ENCODE measurements around the gene LPIN1. TPM values are rescaled to one million over a fixed set of nuclear protein-coding genes. Genes with fewer than 3 reads are reported as not detected.
A peak's percentile ranks its signal among the peaks of the same experiment; 100 is the strongest.
"Not testable (repeated sequence)": the region's sequence is repeated elsewhere in the genome, so short reads cannot be mapped to it uniquely, and the experiment has no call there.

The LPIN1 gene
- total RNA-seq, 2 experiments from 2014 or later: 115 to 128 TPM

DNA sequence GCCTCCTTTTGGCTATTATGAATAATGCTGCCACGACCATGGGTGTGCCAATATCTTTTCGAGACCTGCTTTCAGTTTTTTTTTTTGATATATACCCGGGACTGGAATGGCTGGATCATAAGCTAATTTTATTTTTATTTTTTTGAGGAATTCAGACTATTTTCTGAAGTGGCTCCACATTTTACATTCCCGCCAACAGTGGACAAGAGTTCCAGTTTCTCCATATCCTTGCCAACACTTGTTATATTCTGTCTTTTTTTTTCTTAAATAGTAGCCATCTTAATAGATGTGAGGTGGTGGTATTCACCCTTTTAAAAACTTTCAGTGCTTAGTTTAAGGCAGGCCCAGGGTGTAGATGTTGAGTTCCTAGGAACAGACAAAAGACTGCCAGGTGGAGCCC lies 11.8 kb downstream of the LPIN1 start:
- H3K4me1 ChIP-seq (ENCODE audit: insufficient read depth, low read length): peaks cover 55% of the 10 kb centered on the region
- no peak for ATAC-seq (ENCODE audit: poor library complexity)

DNA sequence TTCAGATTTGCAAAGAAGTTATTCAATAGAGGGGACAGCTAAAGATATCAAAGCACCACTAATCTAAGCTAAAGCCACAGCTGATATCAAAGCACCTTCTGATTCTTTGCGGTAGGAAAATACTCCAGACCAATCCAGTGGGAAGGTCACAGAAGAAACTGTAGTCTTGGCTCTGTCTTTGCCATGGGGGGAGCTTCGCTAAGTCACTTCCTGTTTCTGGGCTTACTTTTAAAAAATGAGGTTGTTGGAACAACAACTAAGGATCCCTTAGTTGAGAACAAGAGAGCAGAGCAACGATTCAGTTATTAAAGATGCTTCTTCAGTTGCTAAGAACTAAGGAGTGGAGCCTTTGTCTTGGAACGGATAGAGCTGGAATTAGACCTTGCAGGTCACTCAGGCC lies 12.2 kb downstream of the LPIN1 start:
- no peaks in the 10 kb centered on the region for H3K27me3 Mint-ChIP-seq
- DNase-seq: no peak
- Histone ChIP-seq H3K27me3 (ENCODE audit: control insufficient read depth in 1 of 2, insufficient read depth in 2 of 2, low read length in 2 of 2) (no peaks in the 10 kb centered on the region), H3K36me3 (ENCODE audit: insufficient read depth, low read length) (peaks cover 18% of the 10 kb centered on the region), H3K4me3 (ENCODE audit: low read length) (no peak overlapping the region), H3K4me1 (ENCODE audit: insufficient read depth, low read length) (peaks cover 53% of the 10 kb centered on the region), H3K9me3 (ENCODE audit: control insufficient read depth in 1 of 2, insufficient read depth in 1 of 2, low read length in 2 of 2) (no peaks in the 10 kb centered on the region), H3K27ac (ENCODE audit: low read depth in 1 of 2, low read length in 2 of 2) (no peak overlapping the region)
- H3K4me1 Mint-ChIP-seq (ENCODE audit: low read depth): peaks cover 73% of the 10 kb centered on the region
- intact Hi-C loops (cut with DNase I, micrococcal nuclease): loop anchor here in 1 of 2 experiments (10.0 kb wide), 1 partner anchor 624 kb away; a partner anchor contains a TSS
- no peak overlapping the region for H3K4me3 Mint-ChIP-seq
- ChIA-PET CTCF (interaction anchor here (1.2 kb wide), 1 partner anchor 22 kb away, joined by 3 read pairs; no protein-coding TSS in a partner anchor), POLR2A (interaction anchor here (1.8 kb wide), 1 partner anchor 12 kb away, joined by 7 read pairs; no protein-coding TSS in a partner anchor)
- peaks cover 41% of the 10 kb centered on the region for H3K36me3 Mint-ChIP-seq (ENCODE audit: low read depth)
- TF ChIP-seq, protein P1, sequence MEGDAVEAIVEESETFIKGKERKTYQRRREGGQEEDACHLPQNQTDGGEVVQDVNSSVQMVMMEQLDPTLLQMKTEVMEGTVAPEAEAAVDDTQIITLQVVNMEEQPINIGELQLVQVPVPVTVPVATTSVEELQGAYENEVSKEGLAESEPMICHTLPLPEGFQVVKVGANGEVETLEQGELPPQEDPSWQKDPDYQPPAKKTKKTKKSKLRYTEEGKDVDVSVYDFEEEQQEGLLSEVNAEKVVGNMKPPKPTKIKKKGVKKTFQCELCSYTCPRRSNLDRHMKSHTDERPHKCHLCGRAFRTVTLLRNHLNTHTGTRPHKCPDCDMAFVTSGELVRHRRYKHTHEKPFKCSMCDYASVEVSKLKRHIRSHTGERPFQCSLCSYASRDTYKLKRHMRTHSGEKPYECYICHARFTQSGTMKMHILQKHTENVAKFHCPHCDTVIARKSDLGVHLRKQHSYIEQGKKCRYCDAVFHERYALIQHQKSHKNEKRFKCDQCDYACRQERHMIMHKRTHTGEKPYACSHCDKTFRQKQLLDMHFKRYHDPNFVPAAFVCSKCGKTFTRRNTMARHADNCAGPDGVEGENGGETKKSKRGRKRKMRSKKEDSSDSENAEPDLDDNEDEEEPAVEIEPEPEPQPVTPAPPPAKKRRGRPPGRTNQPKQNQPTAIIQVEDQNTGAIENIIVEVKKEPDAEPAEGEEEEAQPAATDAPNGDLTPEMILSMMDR (IDR thresholded peaks at IDR 0.05): no peak
- ATAC-seq (ENCODE audit: poor library complexity): no peak
- peak overlapping the region; percentile 92 for H3K27ac Mint-ChIP-seq
- H3K9me3 Mint-ChIP-seq: no peaks in the 10 kb centered on the region

More for the DNA sequence above, 11.8 kb downstream of the LPIN1 start:
- Histone ChIP-seq H3K27me3 (ENCODE audit: control insufficient read depth in 1 of 2, insufficient read depth in 2 of 2, low read length in 2 of 2) (no peaks in the 10 kb centered on the region), H3K36me3 (ENCODE audit: insufficient read depth, low read length) (peaks cover 13% of the 10 kb centered on the region), H3K4me3 (ENCODE audit: low read length) (no peak overlapping the region), H3K9me3 (ENCODE audit: control insufficient read depth in 1 of 2, insufficient read depth in 1 of 2, low read length in 2 of 2) (no peaks in the 10 kb centered on the region), H3K27ac (ENCODE audit: low read depth in 1 of 2, low read length in 2 of 2) (no peak overlapping the region)
- CTCF ChIA-PET: interaction anchor here (1.2 to 2.0 kb wide), 4 partner anchors 12 to 65 kb away, joined by 3 to 6 read pairs (median 5); partner anchors contain the start of gene LPIN1
- intact Hi-C loops (cut with DNase I, micrococcal nuclease): loop anchor here in 1 of 2 experiments (10.0 kb wide), 1 partner anchor 623 kb away; a partner anchor contains a TSS
- H3K27me3 Mint-ChIP-seq: no peaks in the 10 kb centered on the region
- H3K27ac Mint-ChIP-seq: peak overlapping the region; percentile 92
- H3K9me3 Mint-ChIP-seq: no peaks in the 10 kb centered on the region
- H3K4me3 Mint-ChIP-seq: no peak overlapping the region
- TF ChIP-seq, protein P1 (IDR thresholded peaks at IDR 0.05): no peak
- POLR2A ChIA-PET: interaction anchor here (1.2 to 1.8 kb wide), 2 partner anchors 11 to 14 kb away, joined by 5 to 7 read pairs; no protein-coding TSS in a partner anchor
- H3K36me3 Mint-ChIP-seq (ENCODE audit: low read depth): peaks cover 36% of the 10 kb centered on the region
- H3K4me1 Mint-ChIP-seq (ENCODE audit: low read depth): peaks cover 77% of the 10 kb centered on the region
- no peak for DNase-seq

GRCh38 chr2:11759182-11759975 lies 12.9 kb downstream of the LPIN1 start:
- H3K4me3 ChIP-seq (ENCODE audit: low read length); POLR2A ChIA-PET; H3K27ac ChIP-seq (ENCODE audit: low read depth in 1 of 2, low read length in 2 of 2); H3K27me3 ChIP-seq (ENCODE audit: control insufficient read depth in 1 of 2, insufficient read depth in 2 of 2, low read length in 2 of 2); ATAC-seq (ENCODE audit: poor library complexity); H3K27me3 Mint-ChIP-seq; CTCF ChIA-PET; DNase-seq; H3K9me3 Mint-ChIP-seq; H3K9me3 ChIP-seq (ENCODE audit: control insufficient read depth in 1 of 2, insufficient read depth in 1 of 2, low read length in 2 of 2): not testable (repeated sequence)
- Mint-ChIP-seq H3K36me3 (ENCODE audit: low read depth) (peaks cover 45% of the 10 kb centered on the region), H3K27ac (peak overlapping the region; percentile 92), H3K4me1 (ENCODE audit: low read depth) (peaks cover 65% of the 10 kb centered on the region), H3K4me3 (peak overlapping the region; percentile 16)
- intact Hi-C loops (cut with DNase I, micrococcal nuclease): loop anchor here in 1 of 2 experiments (10.0 kb wide), 1 partner anchor 625 kb away; a partner anchor contains a TSS
- H3K36me3 ChIP-seq (ENCODE audit: insufficient read depth, low read length): peaks cover 23% of the 10 kb centered on the region
- H3K4me1 ChIP-seq (ENCODE audit: insufficient read depth, low read length): peaks cover 47% of the 10 kb centered on the region

Data from CD4-positive, alpha-beta T cell (primary cell).